ENCODE results near the gene SLC5A4.

Gene SLC5A4

GRCh38 chr22:32249231-32249630 is 5.9 kb downstream of the SLC5A4 start:
- DNase-seq (ENCODE audit: extremely low spot score): no peak
- ChIA-PET POLR2A (no interaction called here), CTCF (no interaction called here)
- TF ChIP-seq ELF4 (IDR thresholded peaks at IDR 0.05) (no peak), FOXM1 (IDR thresholded peaks at IDR 0.05; ENCODE audit: borderline replicate concordance) (no peak), ZNF384 (IDR thresholded peaks at IDR 0.05) (no peak), SP1 (IDR thresholded peaks at IDR 0.05) (no peak), FOXK2 (IDR thresholded peaks at IDR 0.05) (no peak), NFRKB (IDR thresholded peaks at IDR 0.05) (no peak), TARDBP (IDR thresholded peaks at IDR 0.05) (no peak), ARNT (IDR thresholded peaks at IDR 0.05) (no peak), PKNOX1 (IDR thresholded peaks at IDR 0.05) (no peak), BHLHE40 (IDR thresholded peaks at IDR 0.05; ENCODE audit: borderline replicate concordance) (no peak), HDGF (IDR thresholded peaks at IDR 0.05; ENCODE audit: borderline replicate concordance) (no peak), SUZ12 (IDR thresholded peaks at IDR 0.05) (no peak), FOXA1 (IDR thresholded peaks at IDR 0.05) (no peak), LEF1 (IDR thresholded peaks at IDR 0.05; ENCODE audit: borderline replicate concordance) (no peak), L3MBTL2 (conservative IDR thresholded peaks at IDR 0.05) (no peak), CTBP1 (IDR thresholded peaks at IDR 0.05; ENCODE audit: borderline replicate concordance) (no peak)

- no peak for DNase-seq (ENCODE audit: extremely low spot score)
- ChIA-PET CTCF (no interaction called here), POLR2A (no interaction called here)
- TF ChIP-seq ZNF384 (IDR thresholded peaks at IDR 0.05) (no peak), FOXK2 (IDR thresholded peaks at IDR 0.05) (no peak), TARDBP (IDR thresholded peaks at IDR 0.05) (no peak), L3MBTL2 (conservative IDR thresholded peaks at IDR 0.05) (no peak), LEF1 (IDR thresholded peaks at IDR 0.05; ENCODE audit: borderline replicate concordance) (no peak), BHLHE40 (IDR thresholded peaks at IDR 0.05; ENCODE audit: borderline replicate concordance) (no peak), HDGF (IDR thresholded peaks at IDR 0.05; ENCODE audit: borderline replicate concordance) (no peak), FOXM1 (IDR thresholded peaks at IDR 0.05; ENCODE audit: borderline replicate concordance) (no peak), SUZ12 (IDR thresholded peaks at IDR 0.05) (no peak), CTBP1 (IDR thresholded peaks at IDR 0.05; ENCODE audit: borderline replicate concordance) (no peak), FOXA1 (IDR thresholded peaks at IDR 0.05) (no peak), PKNOX1 (IDR thresholded peaks at IDR 0.05) (no peak), NFRKB (IDR thresholded peaks at IDR 0.05) (no peak), ELF4 (IDR thresholded peaks at IDR 0.05) (no peak), ARNT (IDR thresholded peaks at IDR 0.05) (no peak)
Observed at GRCh38 chr22:32248276-32248675, 6.9 kb downstream of the SLC5A4 start.

- CTCF ChIA-PET: no interaction called here
- DNase-seq (ENCODE audit: extremely low spot score): no peak
- no peak for TF ChIP-seq PKNOX1 (IDR thresholded peaks at IDR 0.05)
- no peak for TF ChIP-seq TARDBP (IDR thresholded peaks at IDR 0.05)
- TF ChIP-seq ZNF384 (IDR thresholded peaks at IDR 0.05): no peak
- no peak for TF ChIP-seq ARNT (IDR thresholded peaks at IDR 0.05)
- no peak for TF ChIP-seq LEF1 (IDR thresholded peaks at IDR 0.05; ENCODE audit: borderline replicate concordance)
- no peak for TF ChIP-seq ELF4 (IDR thresholded peaks at IDR 0.05)
- TF ChIP-seq FOXK2 (IDR thresholded peaks at IDR 0.05): no peak
- no peak for TF ChIP-seq FOXA1 (IDR thresholded peaks at IDR 0.05)
- no peak for TF ChIP-seq FOXM1 (IDR thresholded peaks at IDR 0.05; ENCODE audit: borderline replicate concordance)
- no peak for TF ChIP-seq SUZ12 (IDR thresholded peaks at IDR 0.05)
- TF ChIP-seq CTBP1 (IDR thresholded peaks at IDR 0.05; ENCODE audit: borderline replicate concordance): no peak
- no peak for TF ChIP-seq BHLHE40 (IDR thresholded peaks at IDR 0.05; ENCODE audit: borderline replicate concordance)
- POLR2A ChIA-PET: no interaction called here
Observed at GRCh38 chr22:32246166-32246565, 9.0 kb downstream of the SLC5A4 start.

- no peak for DNase-seq (ENCODE audit: extremely low spot score)
- ChIA-PET POLR2A (no interaction called here), CTCF (interaction anchor here (0.9 kb wide), 1 partner anchor 21 kb away, joined by 3 read pairs; no protein-coding TSS in a partner anchor)
- no peak for TF ChIP-seq CTBP1 (IDR thresholded peaks at IDR 0.05; ENCODE audit: borderline replicate concordance)
- no peak for TF ChIP-seq PKNOX1 (IDR thresholded peaks at IDR 0.05)
- no peak for TF ChIP-seq HDGF (IDR thresholded peaks at IDR 0.05; ENCODE audit: borderline replicate concordance)
- TF ChIP-seq ELF4 (IDR thresholded peaks at IDR 0.05): no peak
- no peak for TF ChIP-seq BHLHE40 (IDR thresholded peaks at IDR 0.05; ENCODE audit: borderline replicate concordance)
- TF ChIP-seq TARDBP (IDR thresholded peaks at IDR 0.05): no peak
- no peak for TF ChIP-seq ARNT (IDR thresholded peaks at IDR 0.05)
- no peak for TF ChIP-seq ZNF384 (IDR thresholded peaks at IDR 0.05)
- TF ChIP-seq FOXM1 (IDR thresholded peaks at IDR 0.05; ENCODE audit: borderline replicate concordance): no peak
Observed at GRCh38 chr22:32245042-32245441, 10.1 kb downstream of the SLC5A4 start.

- ChIA-PET CTCF (interaction anchor here (0.9 kb wide), 1 partner anchor 21 kb away, joined by 3 read pairs; no protein-coding TSS in a partner anchor), POLR2A (no interaction called here)
- DNase-seq (ENCODE audit: extremely low spot score): no peak
- TF ChIP-seq PKNOX1 (IDR thresholded peaks at IDR 0.05): no peak
- no peak for TF ChIP-seq L3MBTL2 (conservative IDR thresholded peaks at IDR 0.05)
- TF ChIP-seq BHLHE40 (IDR thresholded peaks at IDR 0.05; ENCODE audit: borderline replicate concordance): no peak
- TF ChIP-seq ELF4 (IDR thresholded peaks at IDR 0.05): no peak
- TF ChIP-seq NFRKB (IDR thresholded peaks at IDR 0.05): no peak
Observed at GRCh38 chr22:32244547-32244946, 10.6 kb downstream of the SLC5A4 start.
